ENCODE measurements around the gene YIPF7. TPM values are rescaled to one million over a fixed set of nuclear protein-coding genes. Genes with fewer than 3 reads are reported as not detected.

YIPF7 gene
- total and polyA plus RNA-seq, 10 of the 15 experiments (the other 5 are each of a cell fraction or from before 2014, with no cell fraction given): 0.39 TPM; not detected in 9

- H3K27ac ChIP-seq (ENCODE audit: control insufficient read depth, insufficient read depth): no peak overlapping the region
- CTCF ChIA-PET: interaction anchor here (1.0 kb wide), 1 partner anchor 37 kb away, joined by 4 read pairs; no protein-coding TSS in a partner anchor
- no peaks in the 10 kb centered on the region for H3K36me3 ChIP-seq (ENCODE audit: control insufficient read depth in 2 of 2, insufficient read depth in 2 of 2, low read length in 1 of 2)
- H3K27me3 ChIP-seq (replicated peaks in 1 of 2; ENCODE audit: control insufficient read depth in 2 of 2, insufficient read depth in 2 of 2, low read length in 1 of 2): no peaks in the 10 kb centered on the region
- in situ Hi-C loops (cut with MboI) (no loop called here), intact Hi-C loops (cut with micrococcal nuclease; ENCODE audit: unreplicated experiment) (no loop called here)
- BruUV-seq (replicated peaks): no TSS peak
- H2AFZ ChIP-seq (ENCODE audit: control insufficient read depth, low read depth, low read length): no peak overlapping the region
- POLR2A ChIA-PET: no interaction called here
- no peaks in the 10 kb centered on the region for H3K4me1 ChIP-seq (ENCODE audit: control insufficient read depth, insufficient read depth, low read length)
- ATAC-seq (no peak), FAIRE-seq (no peak), DNase-seq (ENCODE audit: low read depth, low spot score) (no peak)
- WGBS (ENCODE audit: insufficient coverage, insufficient replicate concordance, low lambda C conversion rate, missing lambda C conversion rate): 49% methylated on average over 19 of the region's 20 CpGs
- H3K4me2 ChIP-seq (ENCODE audit: control insufficient read depth, insufficient read depth): no peak overlapping the region
- H3K9ac ChIP-seq (ENCODE audit: control insufficient read depth, insufficient read depth, low read length): no peak overlapping the region
- H3K4me3 ChIP-seq: no peak overlapping the region
- no peaks in the 10 kb centered on the region for H3K9me3 ChIP-seq (replicated peaks; ENCODE audit: control insufficient read depth, insufficient read depth, low read length)
- SMC1A ChIA-PET (ENCODE audit: uncharacterized antibody, unreplicated experiment): interaction anchor here (0.6 to 1.5 kb wide), 2 partner anchors 15 to 86 kb away, joined by 3 to 5 read pairs; partner anchors contain the start of gene GUF1
- H4K20me1 ChIP-seq (ENCODE audit: control insufficient read depth, insufficient read depth): no peaks in the 10 kb centered on the region
- RAD21 ChIA-PET (ENCODE audit: unreplicated experiment): no interaction called here
- TF ChIP-seq BCLAF1 (IDR thresholded peaks at IDR 0.05) (no peak), ATF2 (IDR thresholded peaks at IDR 0.05; ENCODE audit: low read length) (no peak), SMAD1 (IDR thresholded peaks at IDR 0.05; ENCODE audit: low read depth, partially characterized antibody) (no peak), CBX5 (IDR thresholded peaks at IDR 0.05; ENCODE audit: low read depth) (no peak), CHD2 (IDR thresholded peaks at IDR 0.05; ENCODE audit: borderline replicate concordance, low read depth, low read length) (no peak), SUPT20H (IDR thresholded peaks at IDR 0.05; ENCODE audit: borderline replicate concordance, control insufficient read depth, low read depth, low read length) (no peak), DPF2 (IDR thresholded peaks at IDR 0.05) (no peak), BACH1 (IDR thresholded peaks at IDR 0.05; ENCODE audit: borderline replicate concordance) (no peak), CBX3 (IDR thresholded peaks at IDR 0.05; ENCODE audit: borderline replicate concordance, low read depth) (no peak), MXI1 (IDR thresholded peaks at IDR 0.05; ENCODE audit: low read depth, low read length) (no peak), E2F4 (IDR thresholded peaks at IDR 0.05; ENCODE audit: low read depth, low read length) (no peak)
- no peaks in the 10 kb centered on the region for H3K79me2 ChIP-seq (ENCODE audit: control insufficient read depth, insufficient read depth, low read length)
Measured at GRCh38 chr4:44663539-44664263, 12.3 kb upstream of the YIPF7 start.
